ENCODE results near the gene PROSER2. TPM values are rescaled to one million over a fixed set of nuclear protein-coding genes. Genes with fewer than 3 reads are reported as not detected.

PROSER2 gene
- total and polyA plus RNA-seq, 9 of the 15 experiments (the other 6 are each of a cell fraction or from before 2014, with no cell fraction given) = 0.62 to 14.8 (median 2.9) TPM

DNA sequence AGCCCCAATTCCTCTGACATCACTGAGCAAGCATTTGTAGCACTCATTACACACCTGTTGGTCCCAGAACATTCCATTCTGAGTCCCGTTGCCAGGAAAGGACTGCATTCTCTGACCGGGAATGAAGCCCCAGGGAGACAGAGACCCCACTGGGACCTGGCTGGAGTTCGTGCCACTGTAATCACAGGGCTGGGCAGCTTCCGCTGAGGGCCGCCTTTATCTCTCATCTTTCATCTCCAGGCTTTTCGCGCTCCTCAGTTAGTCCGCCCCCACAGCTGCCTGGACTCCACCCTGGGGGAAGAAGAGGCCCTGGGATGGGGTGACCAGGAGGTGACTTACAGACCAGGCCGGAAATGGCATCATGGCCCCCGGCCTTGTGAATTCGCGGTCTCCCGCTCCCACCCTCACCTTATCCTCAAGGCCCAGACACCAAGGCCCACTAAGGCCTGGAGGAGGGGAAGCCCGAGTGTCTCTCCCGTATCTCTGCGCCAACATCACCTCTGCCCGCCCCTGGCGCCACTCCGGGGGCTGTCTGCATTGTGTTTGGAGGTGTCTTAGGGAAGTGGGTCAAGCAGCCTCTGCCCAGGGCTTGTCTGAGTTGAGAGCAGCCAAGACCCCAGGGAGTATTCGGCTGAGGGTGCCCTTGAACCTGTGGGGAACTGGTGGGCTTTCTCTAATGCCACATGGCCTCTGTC is 75.4 kb downstream of the PROSER2 start (continued):
- TF ChIP-seq MTF1 (CRISPR knock-in tag; IDR thresholded peaks at IDR 0.05; ENCODE audit: borderline replicate concordance) (no peak), PHF8 (IDR thresholded peaks at IDR 0.05; ENCODE audit: borderline replicate concordance, low read length) (peak; percentile 68; the same call in 1 of the 2 replicates), ARHGAP35 (IDR thresholded peaks at IDR 0.05; ENCODE audit: partially characterized antibody) (no peak), KAT8 (IDR thresholded peaks at IDR 0.05; ENCODE audit: low read depth) (no peak), PHF20 (IDR thresholded peaks at IDR 0.05; ENCODE audit: partially characterized antibody) (no peak), SAP30 (IDR thresholded peaks at IDR 0.05; ENCODE audit: borderline replicate concordance, insufficient read depth, low read depth, low read length, poor library complexity, severe bottlenecking) (no peak), ETV1 (tag; conservative IDR thresholded peaks at IDR 0.05; ENCODE audit: low read depth) (peak; percentile 93), GTF2E2 (tag; IDR thresholded peaks at IDR 0.05) (no peak), ZNF232 (CRISPR knock-in tag; IDR thresholded peaks at IDR 0.05) (no peak), PTRF (tag; IDR thresholded peaks at IDR 0.05) (no peak), GABPB2 (CRISPR knock-in tag; conservative IDR thresholded peaks at IDR 0.05) (no peak), ZNF143 (CRISPR knock-in tag; IDR thresholded peaks at IDR 0.05) (peak; percentile 26; the same call in 1 of the 2 replicates), KLF1 (tag; IDR thresholded peaks at IDR 0.05) (peak; percentile 85; the same call in 1 of the 2 replicates), RBFOX2 (IDR thresholded peaks at IDR 0.05; ENCODE audit: low read depth, low read length) (peak; percentile 92)
- TF ChIP-seq, protein P1, sequence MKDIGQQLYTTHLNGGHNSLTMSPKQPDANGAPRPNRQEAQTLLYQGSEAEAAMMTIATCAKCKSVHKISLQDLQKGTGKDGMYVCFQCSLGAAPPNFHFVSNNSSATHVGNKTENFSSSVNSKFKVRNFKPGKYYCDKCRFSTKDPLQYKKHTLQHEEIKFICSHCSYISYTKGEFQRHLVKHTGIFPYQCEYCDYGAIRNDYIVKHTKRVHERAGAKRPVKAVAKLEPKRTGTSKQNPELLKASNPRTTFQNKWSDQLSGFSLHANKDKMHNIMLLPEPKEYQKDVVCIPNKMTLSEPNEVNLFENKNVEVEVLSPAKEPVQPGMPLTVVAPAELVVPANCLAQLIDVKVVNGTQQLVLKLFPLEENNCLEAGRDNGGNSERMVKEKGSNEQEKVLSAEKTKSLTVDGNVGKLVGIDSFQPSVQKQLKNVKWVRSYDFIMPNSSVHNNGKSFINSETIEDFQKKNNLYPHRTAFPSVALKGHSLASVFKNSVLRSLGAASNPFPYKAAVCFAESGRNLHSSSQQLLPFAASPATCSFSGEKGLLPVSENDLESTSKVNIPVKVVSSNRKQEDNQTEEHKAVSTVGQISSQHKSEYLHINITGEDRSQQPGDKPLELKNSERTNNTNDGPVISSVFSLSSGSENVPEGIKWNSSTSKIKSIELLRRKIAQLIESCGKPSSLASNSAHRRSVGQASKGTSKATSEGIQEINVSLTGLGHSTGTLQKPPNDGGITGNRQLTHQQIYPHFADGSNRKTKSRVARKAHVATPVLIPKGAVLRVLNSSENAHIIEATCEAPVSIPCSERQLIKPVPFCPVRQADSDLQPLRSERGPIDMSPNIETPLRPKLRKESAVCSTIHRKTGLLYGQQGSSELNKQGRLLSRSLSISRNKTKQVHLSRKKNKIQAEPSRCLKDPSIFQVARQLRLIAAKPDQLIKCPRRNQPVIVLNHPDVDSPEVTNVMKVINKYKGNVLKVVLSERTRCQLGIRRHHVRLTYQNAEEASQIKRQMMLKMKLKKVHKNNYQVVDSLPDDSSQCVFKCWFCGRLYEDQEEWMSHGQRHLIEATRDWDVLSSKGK (CRISPR knock-in tag; IDR thresholded peaks at IDR 0.05) = no peak
- TF ChIP-seq, protein P2, sequence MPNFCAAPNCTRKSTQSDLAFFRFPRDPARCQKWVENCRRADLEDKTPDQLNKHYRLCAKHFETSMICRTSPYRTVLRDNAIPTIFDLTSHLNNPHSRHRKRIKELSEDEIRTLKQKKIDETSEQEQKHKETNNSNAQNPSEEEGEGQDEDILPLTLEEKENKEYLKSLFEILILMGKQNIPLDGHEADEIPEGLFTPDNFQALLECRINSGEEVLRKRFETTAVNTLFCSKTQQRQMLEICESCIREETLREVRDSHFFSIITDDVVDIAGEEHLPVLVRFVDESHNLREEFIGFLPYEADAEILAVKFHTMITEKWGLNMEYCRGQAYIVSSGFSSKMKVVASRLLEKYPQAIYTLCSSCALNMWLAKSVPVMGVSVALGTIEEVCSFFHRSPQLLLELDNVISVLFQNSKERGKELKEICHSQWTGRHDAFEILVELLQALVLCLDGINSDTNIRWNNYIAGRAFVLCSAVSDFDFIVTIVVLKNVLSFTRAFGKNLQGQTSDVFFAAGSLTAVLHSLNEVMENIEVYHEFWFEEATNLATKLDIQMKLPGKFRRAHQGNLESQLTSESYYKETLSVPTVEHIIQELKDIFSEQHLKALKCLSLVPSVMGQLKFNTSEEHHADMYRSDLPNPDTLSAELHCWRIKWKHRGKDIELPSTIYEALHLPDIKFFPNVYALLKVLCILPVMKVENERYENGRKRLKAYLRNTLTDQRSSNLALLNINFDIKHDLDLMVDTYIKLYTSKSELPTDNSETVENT (CRISPR knock-in tag; IDR thresholded peaks at IDR 0.05) = no peak; the same call in 1 of the 2 replicates
- TF ChIP-seq, protein P3, sequence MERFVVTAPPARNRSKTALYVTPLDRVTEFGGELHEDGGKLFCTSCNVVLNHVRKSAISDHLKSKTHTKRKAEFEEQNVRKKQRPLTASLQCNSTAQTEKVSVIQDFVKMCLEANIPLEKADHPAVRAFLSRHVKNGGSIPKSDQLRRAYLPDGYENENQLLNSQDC (CRISPR knock-in tag; IDR thresholded peaks at IDR 0.05) = no peak
- TF ChIP-seq, protein P4, sequence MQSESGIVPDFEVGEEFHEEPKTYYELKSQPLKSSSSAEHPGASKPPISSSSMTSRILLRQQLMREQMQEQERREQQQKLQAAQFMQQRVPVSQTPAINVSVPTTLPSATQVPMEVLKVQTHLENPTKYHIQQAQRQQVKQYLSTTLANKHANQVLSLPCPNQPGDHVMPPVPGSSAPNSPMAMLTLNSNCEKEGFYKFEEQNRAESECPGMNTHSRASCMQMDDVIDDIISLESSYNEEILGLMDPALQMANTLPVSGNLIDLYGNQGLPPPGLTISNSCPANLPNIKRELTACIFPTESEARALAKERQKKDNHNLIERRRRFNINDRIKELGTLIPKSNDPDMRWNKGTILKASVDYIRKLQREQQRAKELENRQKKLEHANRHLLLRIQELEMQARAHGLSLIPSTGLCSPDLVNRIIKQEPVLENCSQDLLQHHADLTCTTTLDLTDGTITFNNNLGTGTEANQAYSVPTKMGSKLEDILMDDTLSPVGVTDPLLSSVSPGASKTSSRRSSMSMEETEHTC (IDR thresholded peaks at IDR 0.05) = 0 out of 2 replicates have a peak, but pooled peaks have one; percentile 18
